CD4-positive, alpha-beta T cell treated with Interleukin-4 for 1 hour (primary cell): ENCODE data around the gene PRCC.

ENCODE experiments used
- DNase-seq, 2 donors: peaks; one replicate each; pipeline ENCODE4 v3.0.0-alpha.2; 2020 to 2022

PRCC gene

DNA sequence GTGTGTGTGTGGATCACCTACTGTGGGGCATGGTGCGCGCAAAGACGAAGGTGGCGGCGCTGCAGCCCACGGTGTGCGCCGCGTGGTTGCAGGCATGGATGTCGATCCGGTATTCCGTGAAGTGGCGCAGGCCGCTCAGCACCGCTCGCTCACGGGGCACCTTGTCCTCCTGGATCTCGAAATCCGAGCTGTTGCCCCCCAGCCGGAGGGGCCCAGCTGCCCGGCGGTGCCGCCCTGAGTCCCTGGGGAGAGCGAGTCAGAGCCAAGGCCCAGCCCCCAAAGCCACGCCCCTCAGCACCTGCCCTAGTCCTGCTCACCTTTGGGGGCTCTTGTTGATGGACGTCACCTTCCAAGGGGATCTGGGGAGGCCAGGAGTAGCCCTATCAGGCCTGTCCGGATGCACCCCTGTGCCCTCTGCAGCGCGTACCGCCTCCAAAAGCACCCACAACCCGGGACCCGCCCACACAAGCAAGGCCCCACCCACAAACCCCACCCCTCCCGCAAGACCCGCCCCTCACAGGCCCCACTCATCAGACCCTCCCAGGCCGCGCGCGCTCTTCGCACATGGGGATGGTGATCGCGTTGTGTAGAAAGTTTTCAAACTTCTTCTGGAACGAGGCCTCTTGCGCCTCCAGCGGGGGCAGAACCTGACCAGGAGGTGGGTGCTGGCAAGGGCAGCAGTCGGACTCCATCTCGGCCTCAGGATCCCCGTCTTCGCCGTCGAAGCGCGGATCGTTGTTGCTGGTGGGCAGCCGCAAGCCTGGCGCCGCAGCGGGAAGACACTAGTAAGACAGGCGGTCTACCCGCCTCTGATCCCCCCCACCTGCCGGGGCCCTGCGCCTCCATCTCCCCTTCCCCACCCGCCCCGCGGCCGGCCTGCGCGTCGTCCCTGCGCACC is 78.0 kb downstream of the PRCC start:
- peak; percentile 42 for DNase-seq

DNA sequence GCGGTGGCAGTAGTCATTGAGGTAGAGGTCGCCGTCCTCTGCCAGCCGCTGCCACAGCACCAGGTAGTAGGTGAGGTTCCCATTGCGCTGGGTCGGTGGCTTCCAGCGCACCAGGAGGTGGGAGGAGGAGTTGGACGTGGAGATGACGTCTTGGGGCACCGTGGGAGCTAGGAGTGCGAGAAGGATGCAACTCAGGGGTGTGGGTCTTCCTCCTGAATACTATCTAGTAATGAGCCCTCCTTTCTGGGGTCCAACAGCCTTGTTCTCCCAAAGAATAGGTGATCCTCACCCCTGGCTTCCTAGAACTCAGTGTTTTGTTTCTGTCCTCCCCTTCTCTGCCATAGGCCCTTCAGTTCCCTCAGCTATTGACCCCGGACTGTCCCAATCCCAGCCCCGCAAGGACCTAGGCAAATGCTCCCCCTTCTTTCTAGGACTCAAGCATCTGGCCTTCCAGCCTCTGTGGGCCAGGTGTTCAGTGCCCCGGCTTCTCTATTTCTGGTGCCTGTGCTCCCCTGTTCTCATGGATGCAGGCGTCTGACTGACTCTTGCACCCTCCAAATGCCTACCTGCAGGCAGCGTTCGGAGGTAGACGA is 78.7 kb downstream of the PRCC start:
- DNase-seq = no peak

DNA sequence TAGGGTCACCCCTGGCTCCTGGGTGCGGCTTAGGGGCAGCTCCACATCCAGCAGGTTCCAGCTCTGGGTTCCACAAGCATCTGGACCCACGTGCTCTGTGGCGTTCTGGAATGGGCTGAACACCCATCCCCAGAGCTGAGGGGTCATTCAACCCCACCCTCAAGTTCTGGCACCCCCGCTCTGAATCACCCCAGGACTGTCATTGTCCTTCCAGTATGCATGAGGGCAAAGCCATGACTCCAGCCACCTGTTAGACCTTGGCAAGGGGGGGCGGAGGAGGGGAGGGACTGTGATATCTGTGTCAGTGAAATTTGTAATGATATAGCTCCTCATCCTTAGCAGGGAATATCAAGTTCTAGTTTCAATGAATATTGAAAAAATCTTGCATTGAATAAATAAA is 79.3 kb downstream of the PRCC start:
- DNase-seq = no peak

DNA sequence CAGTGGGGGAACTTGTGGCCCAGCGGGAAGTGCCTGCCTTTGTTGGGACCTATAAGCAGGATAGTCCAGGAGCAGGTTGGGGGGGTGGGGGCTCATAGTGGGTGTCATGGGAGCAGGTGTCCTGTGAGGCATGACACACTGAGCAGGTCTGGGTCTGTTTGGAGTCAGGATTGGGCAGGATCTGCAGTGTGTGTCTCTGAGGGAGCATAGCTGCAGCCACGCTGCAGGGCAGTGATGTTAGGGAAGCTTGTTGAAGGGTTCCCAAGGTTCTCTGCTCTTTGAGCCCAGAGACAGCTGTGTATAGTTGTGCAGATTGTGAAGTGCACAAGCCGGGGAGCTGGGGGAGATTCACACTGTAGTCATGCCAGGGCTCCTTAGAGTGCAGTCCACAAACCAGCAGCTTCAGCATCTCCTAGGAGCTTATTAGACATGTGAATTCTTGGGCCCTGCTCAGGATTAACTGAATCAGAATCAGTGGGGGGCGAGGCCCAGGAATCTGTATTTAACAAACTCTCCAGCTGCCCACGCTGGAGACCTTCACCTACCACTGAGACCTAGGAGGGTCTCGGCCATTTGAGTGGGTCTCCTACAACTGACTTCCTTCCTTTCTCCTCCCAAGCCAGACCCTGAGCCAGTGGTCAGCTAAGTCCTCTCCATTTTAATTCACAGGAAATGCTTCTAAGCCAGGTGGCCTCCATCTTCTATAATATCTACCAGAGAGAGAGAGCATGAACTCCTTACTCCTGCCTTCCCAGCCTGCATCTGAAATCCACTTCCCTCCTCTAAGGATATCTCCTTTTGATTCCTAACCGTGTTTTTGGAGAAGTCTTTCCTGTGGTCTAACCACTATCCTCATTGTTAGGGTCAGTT is 80.5 kb downstream of the PRCC start:
- DNase-seq = no peak

DNA sequence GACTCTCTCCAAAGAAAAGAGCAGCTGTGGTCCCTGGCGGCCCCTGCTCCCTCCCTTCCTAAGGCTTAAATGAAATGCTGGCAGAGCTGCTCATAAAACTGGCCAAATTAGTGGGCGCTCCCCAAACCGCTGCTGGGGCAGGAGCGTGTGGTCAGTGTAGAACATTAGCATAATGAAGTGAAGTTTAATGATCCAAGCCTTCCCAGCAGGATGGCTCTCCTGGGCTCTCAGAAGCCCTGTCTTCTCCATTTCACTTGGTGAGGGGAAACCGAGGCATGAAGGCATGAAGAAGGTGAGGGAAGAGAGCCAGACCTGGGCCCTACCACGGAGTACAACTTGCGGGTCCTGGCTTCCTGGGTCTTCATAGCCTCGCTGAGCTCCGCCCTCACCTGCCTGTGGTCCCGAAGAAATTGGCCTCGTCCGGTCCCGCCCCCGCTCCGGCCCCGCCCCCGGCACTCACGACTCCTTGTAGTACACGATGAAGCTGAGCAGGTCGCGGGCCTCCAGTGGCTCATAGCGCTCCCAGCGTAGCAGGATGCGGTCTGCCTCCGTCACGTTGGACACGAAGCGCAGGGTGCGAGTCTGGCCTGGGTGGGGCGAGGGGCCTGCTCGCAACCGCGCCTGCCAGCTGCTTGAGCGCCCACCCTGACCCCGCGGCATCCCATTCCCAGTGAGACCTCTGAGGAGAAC is 81.3 kb downstream of the PRCC start:
- DNase-seq = peak; percentile 81 to 83

DNA sequence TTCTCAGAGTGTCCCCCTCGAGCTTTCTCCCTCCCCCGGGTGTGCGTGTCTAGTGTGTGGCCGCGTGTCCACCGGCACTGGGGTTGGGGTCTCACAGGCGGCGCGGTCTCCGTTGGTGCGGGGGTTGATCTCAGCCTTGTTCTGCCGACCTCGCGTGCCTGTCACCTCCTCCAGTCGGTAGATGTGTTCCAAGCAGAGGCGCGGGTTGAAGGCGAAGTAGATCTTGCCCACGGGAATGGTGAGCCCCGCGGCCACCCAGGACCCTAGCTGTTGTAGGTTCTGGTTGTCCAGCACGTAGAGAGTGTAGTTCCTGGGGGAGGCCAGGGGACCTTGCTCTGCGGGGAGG is 81.8 kb downstream of the PRCC start:
- DNase-seq = no peak
